ENCODE data around the gene UTY.

- TF ChIP-seq PATZ1 (CRISPR knock-in tag; IDR thresholded peaks at IDR 0.05; ENCODE audit: borderline replicate concordance) (no peak), ARNTL (CRISPR knock-in tag; IDR thresholded peaks at IDR 0.05; ENCODE audit: borderline replicate concordance, low read depth) (no peak), GLIS3 (CRISPR knock-in tag; IDR thresholded peaks at IDR 0.05) (no peak), ZNF70 (CRISPR knock-in tag; IDR thresholded peaks at IDR 0.05) (no peak), RARB (CRISPR knock-in tag; IDR thresholded peaks at IDR 0.05) (no peak), ISL1 (CRISPR knock-in tag; IDR thresholded peaks at IDR 0.05) (no peak), BACH2 (CRISPR knock-in tag; IDR thresholded peaks at IDR 0.05; ENCODE audit: borderline replicate concordance) (no peak), ZFP3 (CRISPR knock-in tag; IDR thresholded peaks at IDR 0.05) (no peak), OSR1 (CRISPR knock-in tag; IDR thresholded peaks at IDR 0.05) (no peak)
Measured at GRCh38 chrY:13347106-13347505, 132.7 kb downstream of the UTY start.

All from SK-N-SH treated with all-trans-retinoic acid at 6 μM for 48 hours (cell line).